H1 (cell line): ENCODE measurements around the gene FASTKD3. TPM values are rescaled to one million over a fixed set of nuclear protein-coding genes. Genes with fewer than 3 reads are reported as not detected.

Source experiments
- ATF2 ChIP-seq: IDR thresholded peaks from 2 replicates; pipeline ENCODE4 v1.6.1; 2012; ENCODE audit warnings: low read length, inconsistent platforms
- CHD7 ChIP-seq: fragments of 300-600 bp; sonication (generic); IDR thresholded peaks from 2 replicates; pipeline ENCODE4 v1.7.1; 2012; ENCODE audit warnings: low read length, moderate library complexity, mild to moderate bottlenecking, inconsistent platforms; ENCODE audit not compliant: insufficient replicate concordance
- HDAC6 ChIP-seq: IDR thresholded peaks from one replicate; pipeline ENCODE4 v1.7.1; 2012; ENCODE audit warnings: low read depth, mild to moderate bottlenecking, inconsistent platforms, low read length, moderate library complexity
- TEAD4 ChIP-seq: IDR thresholded peaks from 2 replicates; pipeline ENCODE4 v1.6.1; 2012; ENCODE audit warnings: low read depth, low read length, inconsistent platforms, mixed read lengths
- USF2 ChIP-seq: IDR thresholded peaks from 2 replicates; pipeline ENCODE4 v1.6.1; 2011; ENCODE audit warnings: low read length, improper control_type of control experiment
- polyA plus RNA-seq, 7 experiments: library from polyadenylated mRNA; depleted of rRNA in 3 of 7; stranded (reverse) in 5 of 7; unstranded in 2 of 7; fragments of >200 nt in 5 of 7; fragments of 200-250 nt in 2 of 7; gene quantifications; 1 replicate in 5 of 7; 2 replicates in 1 of 7; 4 replicates in 1 of 7; pipeline versions ENCODE4 v1.2.1 to v1.2.3, GENCODE V29; 2011 to 2013; ENCODE audit warnings: missing spikeins in 2 of 7, mixed read lengths in 2 of 7
- total RNA-seq: library from RNA; stranded (reverse); fragmentation: NEBNext Ultra II Directional; extraction: Animal tissue kit (Norgen Biotek cat#: 25700); gene quantifications from 2 replicates; pipeline ENCODE4 v1.2.1, GENCODE V29; 2021

FASTKD3 gene
- total and polyA plus RNA-seq, 2 of the 8 experiments (the other 6 are each of a cell fraction or from before 2014, with no cell fraction given), result 5.6 to 7.6 TPM

- TF ChIP-seq CHD7 (no peak), HDAC6 (no peak), ATF2 (no peak), TEAD4 (no peak), USF2 (no peak)
Observed at GRCh38 chr5:7852988-7853387, 15.8 kb downstream of the FASTKD3 start (continued).
